HepG2 (cell line): Measurements from ENCODE around the gene NFASC. TPM values are rescaled to one million over a fixed set of nuclear protein-coding genes. Genes with fewer than 3 reads are reported as not detected.

Source experiments
- ATAC-seq: fragments of 200-7000 bp; cut with Tn5 transposase; 3 replicates; pipeline ENCODE4 v1.9.1; 2020; ENCODE audit warnings: mild to moderate bottlenecking, moderate library complexity
- BruUV-seq: library from RNA; stranded (reverse); fragments of 400-500 nt; replicated peaks from 2 replicates; lab custom pipeline; 2021; lab: Mats Ljungman, UMichigan
- CTCF ChIA-PET: fragments of 300-600 bp; formaldehyde crosslinking; extraction: SDS; loops from one replicate; lab custom pipeline; 2021; ENCODE audit warnings: low total read pairs, inconsistent platforms, low intra/inter-chr PET ratio; lab: Yijun Ruan, JAX
- POLR2A ChIA-PET: fragments of 350-600 bp; sonication (Branson Sonifier 250); formaldehyde crosslinking; loops from one replicate; lab custom pipeline; 2020; ENCODE audit warnings: antibody characterized with exemption, inconsistent platforms; lab: Yijun Ruan, JAX
- DNase-seq: peaks from one replicate; pipeline ENCODE4 v3.0.0-alpha.2; 2015; ENCODE audit warnings: low spot score
- FAIRE-seq: peaks from 3 replicates; lab custom pipeline; 2011; peaks lifted over from hg19 to GRCh38; lab: Jason Lieb, UNC
- H2AFZ ChIP-seq: one replicate; pipeline ENCODE4 v1.6.1; 2011; ENCODE audit warnings: low read length, inconsistent platforms
- H3K27ac ChIP-seq: fragments of 300-600 bp; 3 replicates; pipeline ENCODE4 v1.8.0; 2011; ENCODE audit warnings: mixed run types, mild to moderate bottlenecking, mixed read lengths, low read length, inconsistent platforms; ENCODE audit not compliant: insufficient read depth; ENCODE audit errors: extremely low read length
- H3K27me3 ChIP-seq, 2 experiments: fragments of 200-600 bp in 1 of 2; 2 replicates in 1 of 2; 3 replicates in 1 of 2; pipeline versions ENCODE4 v1.6.0 to v1.8.0; 2011; ENCODE audit warnings: low read length in 2 of 2, mild to moderate bottlenecking in 2 of 2, moderate library complexity in 2 of 2, inconsistent platforms in 1 of 2; ENCODE audit not compliant: insufficient read depth in 2 of 2, control insufficient read depth in 1 of 2
- H3K36me3 ChIP-seq, 2 experiments: fragments of 200-600 bp in 1 of 2; replicated peaks in 1 of 2; 2 replicates in 1 of 2; 3 replicates in 1 of 2; pipeline versions ENCODE4 v1.5.1 to v1.8.0; 2011; ENCODE audit warnings: low read length in 2 of 2, inconsistent platforms in 1 of 2; ENCODE audit not compliant: insufficient read depth in 2 of 2, control insufficient read depth in 1 of 2
- H3K4me1 ChIP-seq: 2 replicates; pipeline ENCODE4 v1.5.1; 2012; ENCODE audit warnings: low read length, inconsistent platforms; ENCODE audit not compliant: insufficient read depth
- H3K4me2 ChIP-seq: 2 replicates; pipeline ENCODE4 v1.6.0; 2011; ENCODE audit warnings: low read depth, low read length, inconsistent platforms
- H3K4me3 ChIP-seq, 3 experiments: fragments of 200-600 bp in 1 of 3; sonication (generic), shearing (Covaris generic) in 1 of 3; replicated peaks in 1 of 3; 2 replicates each; pipeline ENCODE4 v1.5.1; 2011 to 2016; ENCODE audit warnings: low read length in 3 of 3, inconsistent platforms in 2 of 3, low read depth in 2 of 3, mild to moderate bottlenecking in 2 of 3, control low read depth in 1 of 3, mixed read lengths in 1 of 3; ENCODE audit not compliant: insufficient read depth in 1 of 3
- H3K79me2 ChIP-seq: one replicate; pipeline ENCODE4 v1.6.1; 2011; ENCODE audit warnings: low read length, inconsistent platforms; ENCODE audit not compliant: insufficient read depth
- H3K9ac ChIP-seq: 2 replicates; pipeline ENCODE4 v1.6.0; 2011; ENCODE audit warnings: mild to moderate bottlenecking, low read depth, low read length, inconsistent platforms; ENCODE audit not compliant: insufficient read depth
- H3K9me3 ChIP-seq: 2 replicates; pipeline ENCODE4 v1.5.1; 2012; ENCODE audit warnings: mild to moderate bottlenecking, low read length
- H4K20me1 ChIP-seq: 2 replicates; pipeline ENCODE4 v1.6.0; 2011; ENCODE audit warnings: inconsistent platforms, mild to moderate bottlenecking, low read length, moderate library complexity; ENCODE audit not compliant: insufficient read depth
- HNRNPL ChIP-seq: fragments of 200-400 bp; formaldehyde crosslinking; IDR thresholded peaks from 2 replicates; pipeline ENCODE4 v1.6.1; 2017; ENCODE audit warnings: mild to moderate bottlenecking, low read depth, low read length
- SIX1 ChIP-seq: sonication (generic); formaldehyde crosslinking; IDR thresholded peaks from 2 replicates; pipeline ENCODE4 v1.4.0; 2020; ENCODE audit warnings: missing genetic modification reagents, borderline replicate concordance
- SP1 ChIP-seq, 2 experiments: fragments of 450-650 bp in 1 of 2; sonication (generic) in 1 of 2; formaldehyde crosslinking in 1 of 2; IDR thresholded peaks; 2 replicates each; pipeline versions ENCODE4 v1.4.0 to v1.6.1; 2016 to 2020; ENCODE audit warnings: missing genetic modification reagents in 1 of 2
- SRSF9 ChIP-seq: fragments of 200-400 bp; formaldehyde crosslinking; IDR thresholded peaks from 2 replicates; pipeline ENCODE4 v1.6.1; 2018; ENCODE audit warnings: borderline replicate concordance, mild to moderate bottlenecking, low read depth, low read length; ENCODE audit not compliant: insufficient read depth, poor library complexity, severe bottlenecking
- WGBS: methylation state at CpG from one replicate; pipeline ENCODE4 v1.1.6; 2017; ENCODE audit warnings: low lambda C conversion rate; 5-methylcytosine and 5-hydroxymethylcytosine counted together
- in situ Hi-C: cut with HindIII; loops from 2 replicates; pipeline ENCODE4 v1.10.0; 2017; ENCODE audit warnings: low pct_unique_long_range_greater_than_20kb; ENCODE audit not compliant: extremely low pct_ligation_motif_present
- intact Hi-C: fragments of 100-400 bp; cut with micrococcal nuclease; formaldehyde crosslinking; loops from one replicate; pipeline ENCODE4 v1.10.0; 2022; ENCODE audit not compliant: unreplicated experiment
- polyA plus RNA-seq, 8 experiments: library from polyadenylated mRNA; depleted of rRNA in 3 of 8; stranded (reverse) in 7 of 8; unstranded in 1 of 8; fragments of >200 nt; fragmentation: Illumina TruSeq in 4 of 8; extraction: Trizol in 4 of 8; gene quantifications; 2 replicates each; pipeline versions ENCODE4 v1.2.1 to v1.2.3, GENCODE V29; 2011 to 2016; ENCODE audit warnings: low read depth in 4 of 8, missing spikeins in 1 of 8, mixed read lengths in 1 of 8; ENCODE audit not compliant: insufficient read depth in 1 of 8
- total RNA-seq, 5 experiments: library from RNA; depleted of rRNA; stranded (reverse); fragments of >200 nt; fragmentation: Illumina TruSeq; extraction: Trizol; gene quantifications; 2 replicates each; pipeline ENCODE4 v1.2.3, GENCODE V29; 2016; ENCODE audit warnings: low read depth in 1 of 5
- TF ChIP-seq, protein P1 (sequence below): sonication (generic); formaldehyde crosslinking; IDR thresholded peaks from 2 replicates; pipeline ENCODE4 v1.4.0; 2020; ENCODE audit warnings: mild to moderate bottlenecking, missing genetic modification reagents
- TF ChIP-seq, protein P2 (sequence below): sonication (generic); formaldehyde crosslinking; IDR thresholded peaks from 2 replicates; pipeline ENCODE4 v1.4.0; 2020; ENCODE audit warnings: missing genetic modification reagents
- TF ChIP-seq, protein P3 (sequence below): sonication (generic); formaldehyde crosslinking; IDR thresholded peaks from 2 replicates; pipeline ENCODE4 v1.4.0; 2020; ENCODE audit warnings: missing genetic modification reagents
- TF ChIP-seq, protein P4 (sequence below): sonication (generic); formaldehyde crosslinking; IDR thresholded peaks from 2 replicates; pipeline ENCODE4 v1.5.0; 2020; ENCODE audit warnings: mild to moderate bottlenecking, missing genetic modification reagents

The NFASC gene
- total and polyA plus RNA-seq, 2 of the 13 experiments (the other 11 are each of a cell fraction or from before 2014, with no cell fraction given): not detected

DNA sequence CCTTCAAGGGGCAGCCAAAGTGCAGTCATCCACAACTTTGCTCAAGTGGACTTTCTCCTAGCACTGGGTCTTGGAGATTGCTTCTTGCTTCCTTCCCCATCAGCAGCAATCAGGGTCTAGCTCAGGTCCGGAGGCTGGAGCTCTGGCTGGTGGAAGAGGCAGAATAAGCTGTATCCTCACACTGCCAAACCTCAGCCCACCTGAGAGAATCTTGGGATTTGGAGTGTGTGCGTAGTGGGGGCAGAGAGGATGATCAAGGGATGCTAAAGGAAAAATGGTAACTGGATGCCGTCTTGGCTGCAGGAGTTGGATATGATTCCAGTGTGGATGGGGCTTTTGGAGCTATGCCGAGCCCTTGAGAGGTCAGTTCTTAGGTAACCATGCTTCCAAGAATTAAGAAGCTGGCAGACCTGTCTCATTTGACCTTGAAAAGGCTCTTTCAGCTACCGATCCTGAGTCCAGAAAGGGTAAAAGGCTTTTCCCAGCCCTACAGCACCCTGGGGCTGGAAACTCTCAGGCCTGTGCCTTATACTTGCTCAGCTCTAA, 4.5 kb upstream of the NFASC start:
- intact Hi-C loops (no loop called here), in situ Hi-C loops (no loop called here)
- no peak overlapping the region for H3K4me2 ChIP-seq
- BruUV-seq: no TSS peak
- no peaks in the 10 kb centered on the region for H3K9me3 ChIP-seq
- ChIA-PET POLR2A (no interaction called here), CTCF (no interaction called here)
- H3K4me1 ChIP-seq: no peaks in the 10 kb centered on the region
- FAIRE-seq (no peak), DNase-seq (no peak), ATAC-seq (no peak)
- WGBS: 2% methylated on average over 5 of the region's 5 CpGs
- no peak overlapping the region for H3K4me3 ChIP-seq
- H3K36me3 ChIP-seq: no peaks in the 10 kb centered on the region
- no peak overlapping the region for H3K9ac ChIP-seq
- peaks cover 1 to 12% of the 10 kb centered on the region in 2 experiments; a peak in 3 of 5 replicates for H3K27me3 ChIP-seq
- no peak overlapping the region for H2AFZ ChIP-seq
- H3K79me2 ChIP-seq: no peaks in the 10 kb centered on the region
- H3K27ac ChIP-seq: no peak overlapping the region
- H4K20me1 ChIP-seq: no peaks in the 10 kb centered on the region
- TF ChIP-seq, protein P1, sequence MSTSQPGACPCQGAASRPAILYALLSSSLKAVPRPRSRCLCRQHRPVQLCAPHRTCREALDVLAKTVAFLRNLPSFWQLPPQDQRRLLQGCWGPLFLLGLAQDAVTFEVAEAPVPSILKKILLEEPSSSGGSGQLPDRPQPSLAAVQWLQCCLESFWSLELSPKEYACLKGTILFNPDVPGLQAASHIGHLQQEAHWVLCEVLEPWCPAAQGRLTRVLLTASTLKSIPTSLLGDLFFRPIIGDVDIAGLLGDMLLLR (CRISPR knock-in tag): no peak
- no peak for TF ChIP-seq SIX1 (CRISPR knock-in tag)
- TF ChIP-seq SP1 (IDR thresholded peaks at IDR 0.05): no peak
- no peak for TF ChIP-seq SP1 (CRISPR knock-in tag; IDR thresholded peaks at IDR 0.05)
- TF ChIP-seq HNRNPL: no peak
- TF ChIP-seq, protein P2, sequence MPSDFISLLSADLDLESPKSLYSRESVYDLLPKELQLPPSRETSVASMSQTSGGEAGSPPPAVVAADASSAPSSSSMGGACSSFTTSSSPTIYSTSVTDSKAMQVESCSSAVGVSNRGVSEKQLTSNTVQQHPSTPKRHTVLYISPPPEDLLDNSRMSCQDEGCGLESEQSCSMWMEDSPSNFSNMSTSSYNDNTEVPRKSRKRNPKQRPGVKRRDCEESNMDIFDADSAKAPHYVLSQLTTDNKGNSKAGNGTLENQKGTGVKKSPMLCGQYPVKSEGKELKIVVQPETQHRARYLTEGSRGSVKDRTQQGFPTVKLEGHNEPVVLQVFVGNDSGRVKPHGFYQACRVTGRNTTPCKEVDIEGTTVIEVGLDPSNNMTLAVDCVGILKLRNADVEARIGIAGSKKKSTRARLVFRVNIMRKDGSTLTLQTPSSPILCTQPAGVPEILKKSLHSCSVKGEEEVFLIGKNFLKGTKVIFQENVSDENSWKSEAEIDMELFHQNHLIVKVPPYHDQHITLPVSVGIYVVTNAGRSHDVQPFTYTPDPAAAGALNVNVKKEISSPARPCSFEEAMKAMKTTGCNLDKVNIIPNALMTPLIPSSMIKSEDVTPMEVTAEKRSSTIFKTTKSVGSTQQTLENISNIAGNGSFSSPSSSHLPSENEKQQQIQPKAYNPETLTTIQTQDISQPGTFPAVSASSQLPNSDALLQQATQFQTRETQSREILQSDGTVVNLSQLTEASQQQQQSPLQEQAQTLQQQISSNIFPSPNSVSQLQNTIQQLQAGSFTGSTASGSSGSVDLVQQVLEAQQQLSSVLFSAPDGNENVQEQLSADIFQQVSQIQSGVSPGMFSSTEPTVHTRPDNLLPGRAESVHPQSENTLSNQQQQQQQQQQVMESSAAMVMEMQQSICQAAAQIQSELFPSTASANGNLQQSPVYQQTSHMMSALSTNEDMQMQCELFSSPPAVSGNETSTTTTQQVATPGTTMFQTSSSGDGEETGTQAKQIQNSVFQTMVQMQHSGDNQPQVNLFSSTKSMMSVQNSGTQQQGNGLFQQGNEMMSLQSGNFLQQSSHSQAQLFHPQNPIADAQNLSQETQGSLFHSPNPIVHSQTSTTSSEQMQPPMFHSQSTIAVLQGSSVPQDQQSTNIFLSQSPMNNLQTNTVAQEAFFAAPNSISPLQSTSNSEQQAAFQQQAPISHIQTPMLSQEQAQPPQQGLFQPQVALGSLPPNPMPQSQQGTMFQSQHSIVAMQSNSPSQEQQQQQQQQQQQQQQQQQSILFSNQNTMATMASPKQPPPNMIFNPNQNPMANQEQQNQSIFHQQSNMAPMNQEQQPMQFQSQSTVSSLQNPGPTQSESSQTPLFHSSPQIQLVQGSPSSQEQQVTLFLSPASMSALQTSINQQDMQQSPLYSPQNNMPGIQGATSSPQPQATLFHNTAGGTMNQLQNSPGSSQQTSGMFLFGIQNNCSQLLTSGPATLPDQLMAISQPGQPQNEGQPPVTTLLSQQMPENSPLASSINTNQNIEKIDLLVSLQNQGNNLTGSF (CRISPR knock-in tag): no peak
- TF ChIP-seq, protein P3, sequence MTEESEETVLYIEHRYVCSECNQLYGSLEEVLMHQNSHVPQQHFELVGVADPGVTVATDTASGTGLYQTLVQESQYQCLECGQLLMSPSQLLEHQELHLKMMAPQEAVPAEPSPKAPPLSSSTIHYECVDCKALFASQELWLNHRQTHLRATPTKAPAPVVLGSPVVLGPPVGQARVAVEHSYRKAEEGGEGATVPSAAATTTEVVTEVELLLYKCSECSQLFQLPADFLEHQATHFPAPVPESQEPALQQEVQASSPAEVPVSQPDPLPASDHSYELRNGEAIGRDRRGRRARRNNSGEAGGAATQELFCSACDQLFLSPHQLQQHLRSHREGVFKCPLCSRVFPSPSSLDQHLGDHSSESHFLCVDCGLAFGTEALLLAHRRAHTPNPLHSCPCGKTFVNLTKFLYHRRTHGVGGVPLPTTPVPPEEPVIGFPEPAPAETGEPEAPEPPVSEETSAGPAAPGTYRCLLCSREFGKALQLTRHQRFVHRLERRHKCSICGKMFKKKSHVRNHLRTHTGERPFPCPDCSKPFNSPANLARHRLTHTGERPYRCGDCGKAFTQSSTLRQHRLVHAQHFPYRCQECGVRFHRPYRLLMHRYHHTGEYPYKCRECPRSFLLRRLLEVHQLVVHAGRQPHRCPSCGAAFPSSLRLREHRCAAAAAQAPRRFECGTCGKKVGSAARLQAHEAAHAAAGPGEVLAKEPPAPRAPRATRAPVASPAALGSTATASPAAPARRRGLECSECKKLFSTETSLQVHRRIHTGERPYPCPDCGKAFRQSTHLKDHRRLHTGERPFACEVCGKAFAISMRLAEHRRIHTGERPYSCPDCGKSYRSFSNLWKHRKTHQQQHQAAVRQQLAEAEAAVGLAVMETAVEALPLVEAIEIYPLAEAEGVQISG: no peak
- TF ChIP-seq, protein P4, sequence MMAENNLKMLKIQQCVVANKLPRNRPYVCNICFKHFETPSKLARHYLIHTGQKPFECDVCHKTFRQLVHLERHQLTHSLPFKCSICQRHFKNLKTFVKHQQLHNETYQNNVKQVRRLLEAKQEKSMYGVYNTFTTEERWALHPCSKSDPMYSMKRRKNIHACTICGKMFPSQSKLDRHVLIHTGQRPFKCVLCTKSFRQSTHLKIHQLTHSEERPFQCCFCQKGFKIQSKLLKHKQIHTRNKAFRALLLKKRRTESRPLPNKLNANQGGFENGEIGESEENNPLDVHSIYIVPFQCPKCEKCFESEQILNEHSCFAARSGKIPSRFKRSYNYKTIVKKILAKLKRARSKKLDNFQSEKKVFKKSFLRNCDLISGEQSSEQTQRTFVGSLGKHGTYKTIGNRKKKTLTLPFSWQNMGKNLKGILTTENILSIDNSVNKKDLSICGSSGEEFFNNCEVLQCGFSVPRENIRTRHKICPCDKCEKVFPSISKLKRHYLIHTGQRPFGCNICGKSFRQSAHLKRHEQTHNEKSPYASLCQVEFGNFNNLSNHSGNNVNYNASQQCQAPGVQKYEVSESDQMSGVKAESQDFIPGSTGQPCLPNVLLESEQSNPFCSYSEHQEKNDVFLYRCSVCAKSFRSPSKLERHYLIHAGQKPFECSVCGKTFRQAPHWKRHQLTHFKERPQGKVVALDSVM: no peak
- no peak for TF ChIP-seq SRSF9
